ENCODE data around the gene ZNF678.
A peak's percentile ranks its signal among the peaks of the same experiment; 100 is the strongest.

The ZNF678 gene

DNA sequence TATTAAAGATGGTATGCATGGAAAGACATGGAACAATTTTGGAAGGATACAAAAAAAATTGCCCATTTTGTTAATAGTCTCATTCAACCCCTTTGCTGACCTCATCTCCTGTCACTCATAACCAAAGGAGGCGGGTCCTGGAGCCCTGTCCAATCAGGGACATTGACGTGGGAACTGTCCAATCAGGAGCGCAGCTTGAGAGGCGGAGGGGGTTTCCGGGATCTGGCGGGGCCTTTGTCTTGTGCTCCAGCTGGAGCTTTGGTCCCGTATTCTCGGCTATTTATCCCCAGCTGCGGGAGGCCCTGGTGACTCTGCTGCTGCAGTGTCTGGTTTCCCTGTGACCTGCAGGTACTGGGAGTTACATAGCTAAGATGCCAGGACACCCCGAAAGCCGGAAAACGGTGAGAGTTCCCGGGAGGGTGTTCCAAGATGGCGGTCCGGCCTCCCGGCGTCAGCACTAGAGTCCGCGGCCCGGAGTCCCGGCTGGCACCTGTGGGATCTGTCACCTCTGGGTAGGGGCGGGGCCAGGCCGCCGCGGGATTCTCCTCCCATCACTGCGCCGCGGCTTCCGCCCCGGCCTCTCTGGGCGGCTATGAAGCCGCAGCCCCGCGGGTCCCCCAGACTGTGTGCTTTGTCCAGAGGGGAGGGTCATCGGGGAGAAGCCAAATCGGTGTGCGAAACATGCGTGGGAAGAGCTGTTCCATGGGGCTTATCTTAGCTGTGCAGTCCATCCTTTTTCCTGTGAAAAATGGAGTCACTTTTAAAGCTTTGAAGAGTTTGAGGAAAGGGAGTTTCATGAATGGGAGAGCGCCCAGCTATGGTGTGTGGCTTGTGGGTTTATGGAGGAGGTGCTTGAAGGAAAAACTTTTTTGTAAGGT is at the start of gene ZNF678:
Gene ZNF678, plus strand, starts transcription at position 233 of the 878 bp plus-strand sequence. CDS start 87,436 bp downstream, outside the sequence.
- no peak for TF ChIP-seq CTCF (IDR thresholded peaks at IDR 0.05; ENCODE audit: insufficient read depth, low read length, poor library complexity, severe bottlenecking)
- Histone ChIP-seq H3K4me3 (replicated peaks; ENCODE audit: low read depth, low read length) (peak within 1 kb of the TSS; percentile 76), H3K27me3 (replicated peaks; ENCODE audit: control insufficient read depth, insufficient read depth, low read length) (no peaks in the 10 kb centered on the region), H3K36me3 (ENCODE audit: control insufficient read depth, insufficient read depth, low read length) (no peaks in the 10 kb centered on the region)
- peak; percentile 93 for DNase-seq (ENCODE audit: extremely low read depth, insufficient read length)

GRCh38 chr1:227518876-227519275 is 44.5 kb upstream of the ZNF678 start:
- Histone ChIP-seq H3K27me3 (replicated peaks; ENCODE audit: control insufficient read depth, insufficient read depth, low read length) (no peaks in the 10 kb centered on the region), H3K4me3 (replicated peaks; ENCODE audit: low read depth, low read length) (no peak overlapping the region), H3K36me3 (ENCODE audit: control insufficient read depth, insufficient read depth, low read length) (no peaks in the 10 kb centered on the region)
- TF ChIP-seq CTCF (IDR thresholded peaks at IDR 0.05; ENCODE audit: insufficient read depth, low read length, poor library complexity, severe bottlenecking), result no peak
- DNase-seq (ENCODE audit: extremely low read depth, insufficient read length), result no peak

DNA sequence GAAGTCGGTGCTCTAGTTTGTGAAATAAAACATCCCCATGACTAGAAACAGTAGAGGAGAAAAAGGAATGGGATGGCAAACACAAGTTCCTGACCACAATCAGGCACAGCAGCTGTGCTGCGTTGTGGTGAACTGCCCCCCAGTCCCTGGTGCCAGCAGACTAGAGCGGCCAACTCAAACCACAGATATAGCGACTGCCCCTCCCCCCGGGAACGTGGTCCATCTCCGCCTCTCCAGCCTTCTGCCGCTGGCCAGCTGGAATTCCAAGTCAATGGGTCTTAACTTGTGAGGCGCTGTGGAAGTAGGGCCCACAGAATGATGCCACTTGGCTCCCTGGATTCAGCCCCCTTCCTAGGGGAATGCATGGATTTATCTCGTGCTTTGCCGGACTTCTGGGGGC is 41.6 kb upstream of the ZNF678 start:
- H3K36me3 ChIP-seq (ENCODE audit: control insufficient read depth, insufficient read depth, low read length), result no peaks in the 10 kb centered on the region
- no peak for DNase-seq (ENCODE audit: extremely low read depth, insufficient read length)
- no peaks in the 10 kb centered on the region for H3K27me3 ChIP-seq (replicated peaks; ENCODE audit: control insufficient read depth, insufficient read depth, low read length)
- TF ChIP-seq CTCF (IDR thresholded peaks at IDR 0.05; ENCODE audit: insufficient read depth, low read length, poor library complexity, severe bottlenecking), result no peak
- H3K4me3 ChIP-seq (replicated peaks; ENCODE audit: low read depth, low read length), result no peak overlapping the region

GRCh38 chr1:227526524-227526923 is 36.8 kb upstream of the ZNF678 start:
- TF ChIP-seq CTCF (IDR thresholded peaks at IDR 0.05; ENCODE audit: insufficient read depth, low read length, poor library complexity, severe bottlenecking), result no peak
- no peak overlapping the region for H3K4me3 ChIP-seq (replicated peaks; ENCODE audit: low read depth, low read length)
- DNase-seq (ENCODE audit: extremely low read depth, insufficient read length), result no peak

GRCh38 chr1:227532019-227532619 is 31.2 kb upstream of the ZNF678 start:
- no peak for DNase-seq (ENCODE audit: extremely low read depth, insufficient read length)

More at GRCh38 chr1:227526524-227526923, 36.8 kb upstream of the ZNF678 start:
- H3K36me3 ChIP-seq (ENCODE audit: control insufficient read depth, insufficient read depth, low read length), result no peaks in the 10 kb centered on the region
- no peaks in the 10 kb centered on the region for H3K27me3 ChIP-seq (replicated peaks; ENCODE audit: control insufficient read depth, insufficient read depth, low read length)

More at GRCh38 chr1:227532019-227532619, 31.2 kb upstream of the ZNF678 start:
- H3K4me3 ChIP-seq (replicated peaks; ENCODE audit: low read depth, low read length), result no peak overlapping the region
- H3K36me3 ChIP-seq (ENCODE audit: control insufficient read depth, insufficient read depth, low read length), result no peaks in the 10 kb centered on the region
- TF ChIP-seq CTCF (IDR thresholded peaks at IDR 0.05; ENCODE audit: insufficient read depth, low read length, poor library complexity, severe bottlenecking), result no peak
- H3K27me3 ChIP-seq (replicated peaks; ENCODE audit: control insufficient read depth, insufficient read depth, low read length), result no peaks in the 10 kb centered on the region

Measured in GM06990 (cell line).